Muscle of leg (tissue), 11 donors: ENCODE results near the gene LMO4. TPM values are rescaled to one million over a fixed set of nuclear protein-coding genes. Genes with fewer than 3 reads are reported as not detected.

Experiments used
- DNase-seq: peaks from one replicate; pipeline ENCODE4 v3.0.0; 2013
- H3K27ac ChIP-seq: one replicate; pipeline ENCODE4 v1.5.1; 2013; ENCODE audit warnings: mild to moderate bottlenecking, low read length, control low read depth
- H3K27me3 ChIP-seq: one replicate; pipeline ENCODE4 v1.6.1; 2013; ENCODE audit warnings: low read length; ENCODE audit not compliant: control insufficient read depth, insufficient read depth
- H3K36me3 ChIP-seq: one replicate; pipeline ENCODE4 v1.6.1; 2013; ENCODE audit warnings: low read length; ENCODE audit not compliant: control insufficient read depth, insufficient read depth
- H3K4me1 ChIP-seq: one replicate; pipeline ENCODE4 v1.6.1; 2013; ENCODE audit warnings: low read length; ENCODE audit not compliant: control insufficient read depth, insufficient read depth
- H3K4me3 ChIP-seq: one replicate; pipeline ENCODE4 v1.5.1; 2013; ENCODE audit warnings: low read length, control low read depth
- H3K9me3 ChIP-seq: replicated peaks from 2 replicates; pipeline ENCODE4 v1.6.1; 2013; ENCODE audit warnings: low read depth, low read length; ENCODE audit not compliant: control insufficient read depth
- WGBS: methylation state at CpG from one replicate; pipeline ENCODE4 v1.1.5; 2013; ENCODE audit warnings: missing lambda C conversion rate; ENCODE audit not compliant: insufficient coverage; 5-methylcytosine and 5-hydroxymethylcytosine counted together
- polyA plus RNA-seq, 8 donors: library from polyadenylated mRNA; unstranded; fragments of 120-200 nt; gene quantifications; one replicate each; pipeline versions ENCODE4 v1.2.1 to v1.2.3, GENCODE V29; 2013; ENCODE audit warnings: inconsistent platforms in 1 of 8, low replicate concordance in 1 of 8; ENCODE audit not compliant: insufficient read length in 8 of 8, insufficient read depth in 1 of 8
- total RNA-seq: library from RNA; stranded (reverse); fragments of 120-200 nt; gene quantifications from one replicate; pipeline ENCODE4 v1.2.4, GENCODE V29; 2013

The LMO4 gene
- total and polyA plus RNA-seq, 9 donors: 38.7 to 68.4 (median 46.8) TPM

DNA sequence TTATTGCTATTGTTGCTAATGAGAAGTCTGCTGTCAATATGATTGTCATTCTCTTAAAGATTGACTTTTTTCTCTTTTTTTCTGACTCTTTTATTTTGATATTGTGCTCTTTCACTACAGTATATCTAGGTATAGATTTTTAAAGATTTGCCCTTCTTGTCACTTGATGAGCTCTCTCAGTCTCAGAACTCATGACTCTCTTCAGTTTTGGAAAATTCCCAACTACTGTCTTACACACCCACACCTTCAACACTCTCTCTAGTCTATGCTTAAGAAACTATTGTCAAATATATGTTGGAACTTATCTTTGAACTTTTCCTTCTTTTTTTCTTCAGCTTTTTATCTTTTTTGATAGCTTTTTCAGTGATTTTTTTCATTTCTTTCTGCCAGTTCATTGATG lies 50.6 kb downstream of the LMO4 start:
- no peaks in the 10 kb centered on the region for H3K36me3 ChIP-seq
- no peaks in the 10 kb centered on the region for H3K4me1 ChIP-seq

DNA sequence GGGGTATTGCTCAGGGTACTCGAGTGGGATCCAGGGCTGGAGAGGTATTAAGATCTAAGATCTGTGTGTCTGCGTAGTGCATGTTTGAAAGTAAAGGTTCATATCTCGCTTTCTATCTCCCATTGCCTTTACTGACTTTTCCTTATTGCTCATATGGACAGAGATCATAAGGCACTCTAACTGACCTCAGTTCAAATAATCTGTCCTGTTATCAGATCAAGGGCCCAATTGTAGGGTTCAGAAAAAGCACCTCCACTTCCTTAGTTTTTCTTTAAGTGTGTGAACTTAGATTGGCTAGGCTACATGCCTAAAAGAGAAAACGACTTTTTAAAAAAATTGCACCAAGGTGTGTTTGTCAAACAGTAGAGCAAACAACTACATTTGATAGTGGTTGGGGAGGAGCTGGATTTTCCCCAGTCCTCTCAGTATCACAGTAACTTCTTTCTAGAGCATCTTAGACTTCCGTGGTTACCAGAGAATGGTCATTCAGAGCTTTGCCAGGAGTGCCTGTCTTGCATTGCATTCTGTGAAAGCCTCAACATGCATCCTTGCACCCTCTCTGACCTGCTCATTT lies 57.6 kb downstream of the LMO4 start:
- DNase-seq: no peak
- WGBS: no CpG with 5 or more reads among the region's 5 CpGs
- Histone ChIP-seq H3K9me3 (no peaks in the 10 kb centered on the region), H3K27me3 (no peaks in the 10 kb centered on the region), H3K4me1 (no peaks in the 10 kb centered on the region), H3K27ac (no peak overlapping the region), H3K4me3 (no peak overlapping the region), H3K36me3 (no peaks in the 10 kb centered on the region)

More for the DNA sequence above, 50.6 kb downstream of the LMO4 start:
- no peak for DNase-seq
- Histone ChIP-seq H3K27ac (no peak overlapping the region), H3K27me3 (no peaks in the 10 kb centered on the region), H3K4me3 (no peak overlapping the region), H3K9me3 (peaks cover 3% of the 10 kb centered on the region)

DNA sequence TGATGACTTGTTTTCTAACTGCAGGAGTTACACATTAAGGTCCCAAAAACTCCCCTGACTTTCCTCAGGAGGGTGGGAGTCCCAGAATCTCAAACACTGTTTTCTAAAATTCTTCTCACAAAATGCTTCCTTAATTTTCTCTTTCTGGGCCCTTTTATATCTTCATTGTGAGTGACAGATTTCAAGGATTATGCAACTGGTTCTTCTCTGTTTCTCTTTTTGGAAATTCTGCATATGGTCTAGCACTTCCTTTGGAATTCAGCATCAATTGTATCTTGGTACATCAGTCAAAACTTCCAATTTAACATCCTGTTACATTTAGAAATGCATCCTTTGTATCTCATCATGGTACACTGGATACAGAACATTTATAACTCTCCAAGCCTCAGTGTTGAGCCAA lies 59.7 kb downstream of the LMO4 start:
- Histone ChIP-seq H3K4me1 (no peaks in the 10 kb centered on the region), H3K27me3 (no peaks in the 10 kb centered on the region), H3K27ac (no peak overlapping the region), H3K36me3 (no peaks in the 10 kb centered on the region), H3K9me3 (no peaks in the 10 kb centered on the region), H3K4me3 (no peak overlapping the region)
- no peak for DNase-seq

DNA sequence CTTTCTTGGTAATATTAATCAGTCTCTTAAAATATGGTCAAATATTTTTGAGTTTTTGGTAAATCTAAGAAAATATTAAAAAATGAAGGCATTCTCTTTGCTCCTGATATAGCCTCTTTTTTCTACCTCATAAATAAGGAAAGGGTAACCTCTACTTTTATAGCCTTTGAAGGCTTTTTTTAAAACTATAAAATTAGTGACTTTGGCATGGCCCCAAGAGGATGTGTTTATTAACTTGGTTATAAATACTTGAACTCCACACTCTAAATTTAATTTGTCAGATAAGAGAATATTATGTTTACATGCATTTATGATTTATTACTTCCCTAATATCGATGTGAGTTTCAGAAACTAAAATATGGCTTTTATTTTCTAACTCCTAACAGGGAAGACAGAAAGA lies 60.3 kb downstream of the LMO4 start:
- no peak for DNase-seq
- Histone ChIP-seq H3K9me3 (no peaks in the 10 kb centered on the region), H3K27me3 (no peaks in the 10 kb centered on the region), H3K27ac (no peak overlapping the region), H3K4me1 (no peaks in the 10 kb centered on the region), H3K4me3 (no peak overlapping the region), H3K36me3 (no peaks in the 10 kb centered on the region)
- no CpG with 5 or more reads among the region's 1 CpG for WGBS

DNA sequence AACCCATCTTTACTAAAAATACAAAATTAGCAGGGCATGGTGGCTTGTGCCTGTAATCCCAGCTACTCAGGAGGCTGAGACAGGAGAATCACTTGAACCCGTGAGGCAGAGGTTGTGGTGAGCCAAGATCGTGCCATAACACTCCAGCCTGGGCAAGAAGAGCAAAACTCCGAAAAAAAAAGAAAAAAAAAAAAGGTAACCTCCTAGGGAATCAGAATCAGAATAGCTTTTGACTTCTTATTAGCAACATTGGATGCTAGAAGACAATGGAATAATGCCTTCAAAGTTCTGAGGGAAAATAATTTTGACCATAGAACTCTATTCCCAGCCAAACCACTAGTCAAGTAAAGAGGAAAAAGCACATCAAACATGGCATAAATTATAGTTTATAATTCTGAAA lies 60.9 kb downstream of the LMO4 start:
- Histone ChIP-seq H3K27ac (no peak overlapping the region), H3K36me3 (no peaks in the 10 kb centered on the region), H3K4me3 (no peak overlapping the region), H3K9me3 (no peaks in the 10 kb centered on the region), H3K4me1 (no peaks in the 10 kb centered on the region), H3K27me3 (no peaks in the 10 kb centered on the region)
- WGBS: 100% methylated on average over 2 of the region's 3 CpGs
- DNase-seq: no peak

DNA sequence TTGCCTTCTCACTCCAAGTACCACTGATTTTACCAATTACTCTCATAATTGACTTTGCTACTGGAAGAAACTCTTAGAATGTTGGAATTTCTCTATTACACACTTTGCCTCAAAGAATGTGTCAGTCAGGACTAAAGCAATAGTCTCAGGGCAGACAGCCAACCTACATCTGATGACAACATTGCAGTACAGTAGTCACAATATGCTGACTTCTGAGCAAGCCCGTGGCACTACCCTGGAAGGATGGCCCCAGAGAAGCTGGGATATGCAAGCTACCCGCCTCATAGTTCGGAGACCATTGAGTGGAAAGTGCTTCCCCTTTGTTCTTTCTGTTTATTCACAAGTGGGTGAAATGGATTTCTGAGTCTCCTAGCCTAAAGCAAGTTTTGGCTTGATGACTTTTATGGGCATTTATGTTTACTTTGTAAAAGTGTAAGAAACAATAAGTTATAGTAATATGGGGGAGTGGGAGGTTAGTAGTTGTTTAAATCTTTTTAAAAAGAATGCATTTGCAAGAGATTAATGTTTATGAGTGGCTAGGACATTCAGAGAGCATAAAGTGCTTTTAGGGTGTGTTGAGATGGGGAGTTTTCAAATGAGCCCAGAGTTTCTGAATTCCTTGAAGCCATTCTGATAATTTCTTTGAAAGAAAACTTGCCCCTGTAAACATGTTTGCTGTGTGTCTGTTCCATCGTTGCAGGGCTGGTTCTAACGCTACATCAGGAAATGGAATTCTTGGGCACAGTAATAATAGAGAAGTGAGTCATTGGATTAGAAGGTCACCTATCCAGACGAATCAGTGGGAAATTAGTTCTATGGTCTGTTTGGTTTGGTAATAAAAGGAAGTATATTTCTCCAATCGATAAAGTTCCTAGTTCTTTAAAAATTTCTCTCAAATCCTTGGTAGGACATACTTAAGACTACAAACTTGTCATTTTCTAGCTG lies 63.8 kb downstream of the LMO4 start:
- H3K9me3 ChIP-seq: no peaks in the 10 kb centered on the region
- H3K4me1 ChIP-seq: no peaks in the 10 kb centered on the region
- WGBS: 71% methylated on average over 1 of the region's 7 CpGs
- H3K4me3 ChIP-seq: no peak overlapping the region
- no peaks in the 10 kb centered on the region for H3K36me3 ChIP-seq
- no peak for DNase-seq
- H3K27me3 ChIP-seq: no peaks in the 10 kb centered on the region
- no peak overlapping the region for H3K27ac ChIP-seq

DNA sequence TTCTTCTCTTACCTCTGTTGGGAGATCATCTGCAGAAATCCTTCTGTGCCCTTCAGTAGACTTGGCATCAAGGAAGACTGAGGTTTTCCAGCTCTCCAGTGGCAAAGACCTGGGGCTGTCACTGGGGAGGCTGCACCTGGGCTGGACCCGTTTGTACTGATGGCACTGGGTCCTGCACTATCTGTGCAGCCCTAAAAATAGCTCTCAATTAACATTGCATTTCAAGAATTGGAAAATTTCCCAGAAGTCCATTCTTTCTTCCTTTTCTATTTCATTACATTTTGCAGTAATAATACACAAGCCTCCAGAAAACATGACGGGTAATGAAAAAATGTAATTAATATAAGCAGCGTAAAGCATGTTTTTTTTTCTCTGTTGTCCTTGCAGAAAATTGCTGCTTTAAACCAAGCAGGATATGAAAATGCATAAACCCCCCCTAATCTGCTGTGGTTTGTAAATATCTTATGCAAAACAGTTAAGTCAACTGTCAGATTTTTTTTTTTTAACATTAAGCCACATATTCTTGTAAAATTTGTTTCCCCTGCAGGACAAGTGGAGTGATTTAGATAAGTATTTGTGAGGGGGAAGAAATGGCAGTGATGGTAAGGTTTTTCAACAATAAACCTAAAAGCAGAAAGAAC lies 64.9 kb downstream of the LMO4 start:
- Histone ChIP-seq H3K27ac (no peak overlapping the region), H3K27me3 (no peaks in the 10 kb centered on the region), H3K9me3 (no peaks in the 10 kb centered on the region), H3K4me3 (no peak overlapping the region), H3K36me3 (no peaks in the 10 kb centered on the region), H3K4me1 (no peaks in the 10 kb centered on the region)
- no peak for DNase-seq
- WGBS: no CpG with 5 or more reads among the region's 3 CpGs

DNA sequence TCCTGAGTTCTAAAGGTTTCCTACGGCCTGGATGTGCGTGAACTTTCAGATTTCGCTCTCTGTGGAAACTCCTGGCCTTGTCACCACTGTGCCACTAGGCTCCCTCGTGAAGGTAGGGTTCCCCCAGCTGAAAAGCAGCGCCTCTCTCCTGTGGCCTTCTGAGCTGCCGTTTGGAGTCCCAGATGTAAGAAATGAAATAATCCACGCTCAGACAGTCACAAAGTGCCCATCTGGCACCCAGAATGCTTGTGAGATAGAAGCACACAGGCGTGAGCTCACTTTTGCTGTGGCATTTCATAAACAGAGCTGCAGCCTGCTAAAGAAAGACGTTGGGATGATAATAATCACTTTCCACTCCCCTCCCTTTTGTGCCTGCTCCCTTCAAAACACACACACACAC lies 65.8 kb downstream of the LMO4 start:
- WGBS: 81% methylated on average over 4 of the region's 9 CpGs
- H3K36me3 ChIP-seq: no peaks in the 10 kb centered on the region

DNA sequence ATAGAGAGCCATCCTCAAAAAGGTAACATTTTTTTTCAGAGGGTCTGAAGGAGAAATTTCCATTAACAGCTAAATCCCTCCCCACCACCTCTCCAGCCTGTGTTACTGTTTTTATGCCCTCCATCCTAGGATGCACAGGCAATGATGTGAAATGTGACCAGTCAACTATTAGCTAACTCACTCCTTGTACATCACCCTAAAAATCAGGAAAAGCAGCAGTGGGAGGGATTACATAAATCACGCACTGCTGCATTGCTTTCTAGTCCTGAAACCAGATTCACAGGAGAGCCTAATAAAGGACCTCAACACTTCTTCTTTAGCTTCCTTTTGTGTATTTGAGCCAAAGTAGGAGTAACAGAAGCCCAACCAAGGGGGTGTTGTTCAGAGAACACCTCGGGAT lies 66.3 kb downstream of the LMO4 start:
- no peaks in the 10 kb centered on the region for H3K4me1 ChIP-seq
- no peaks in the 10 kb centered on the region for H3K36me3 ChIP-seq
- no CpG with 5 or more reads among the region's 2 CpGs for WGBS
- no peak overlapping the region for H3K27ac ChIP-seq
- H3K4me3 ChIP-seq: no peak overlapping the region
- no peaks in the 10 kb centered on the region for H3K27me3 ChIP-seq
- DNase-seq: no peak
- H3K9me3 ChIP-seq: no peaks in the 10 kb centered on the region

More for the DNA sequence above, 65.8 kb downstream of the LMO4 start:
- H3K9me3 ChIP-seq: no peaks in the 10 kb centered on the region
- no peak overlapping the region for H3K4me3 ChIP-seq
- no peaks in the 10 kb centered on the region for H3K4me1 ChIP-seq
- no peak overlapping the region for H3K27ac ChIP-seq
- no peaks in the 10 kb centered on the region for H3K27me3 ChIP-seq
- DNase-seq: no peak
